Activated T-cell treated with anti-CD3 and anti-CD28 coated beads, Interleukin-2, amount 50 U/mL, for 4 hours (primary cell): ENCODE data around the gene PDGFRA. TPM values are rescaled to one million over a fixed set of nuclear protein-coding genes. Genes with fewer than 3 reads are reported as not detected.

Experiments used
- ATAC-seq, 2 donors: fragments of 200-7000 bp; cut with Tn5 transposase; one replicate each; pipeline ENCODE4 v1.10.0; 2021
- DNase-seq: peaks from one replicate; pipeline ENCODE4 v3.0.0-alpha.2; 2020
- H3K27me3 Mint-ChIP-seq: one replicate; pipeline ENCODE4 v1.8.0; 2021; ENCODE audit warnings: low read depth, mixed read lengths
- H3K36me3 Mint-ChIP-seq: one replicate; pipeline ENCODE4 v1.8.0; 2022; ENCODE audit warnings: mixed read lengths; ENCODE audit not compliant: insufficient read depth
- H3K4me1 Mint-ChIP-seq: one replicate; pipeline ENCODE4 v1.8.0; 2021; ENCODE audit warnings: low read depth, mixed read lengths
- H3K4me3 Mint-ChIP-seq: one replicate; pipeline ENCODE4 v1.8.0; 2021; ENCODE audit warnings: mild to moderate bottlenecking, moderate library complexity, mixed read lengths
- H3K9me3 Mint-ChIP-seq: one replicate; pipeline ENCODE4 v1.8.0; 2021; ENCODE audit warnings: mixed read lengths
- total RNA-seq, 3 donors: library from RNA; stranded (reverse); gene quantifications; one replicate each; pipeline ENCODE4 v1.2.1, GENCODE V29; 2021

The PDGFRA gene
- total RNA-seq, 3 donors from 2014 or later: 0.05 to 0.22 (median 0.11) TPM

GRCh38 chr4:54256491-54257486, 27.7 kb downstream of the PDGFRA start:
- no peaks in the 10 kb centered on the region for H3K9me3 Mint-ChIP-seq
- no peak overlapping the region for H3K4me3 Mint-ChIP-seq
- no peaks in the 10 kb centered on the region for H3K4me1 Mint-ChIP-seq
- ATAC-seq (no peak), DNase-seq (no peak)
- no peaks in the 10 kb centered on the region for H3K27me3 Mint-ChIP-seq
- H3K36me3 Mint-ChIP-seq: no peaks in the 10 kb centered on the region

- ATAC-seq: no peak
- H3K4me1 Mint-ChIP-seq: no peaks in the 10 kb centered on the region
- H3K4me3 Mint-ChIP-seq: no peak overlapping the region
- no peaks in the 10 kb centered on the region for H3K36me3 Mint-ChIP-seq
- H3K27me3 Mint-ChIP-seq: no peaks in the 10 kb centered on the region
- no peak for DNase-seq
- H3K9me3 Mint-ChIP-seq: no peaks in the 10 kb centered on the region
These were observed 36.3 kb downstream of the PDGFRA start for GRCh38 chr4:54265366-54265765.

- ATAC-seq (no peak), DNase-seq (no peak)
- Mint-ChIP-seq H3K4me1 (no peaks in the 10 kb centered on the region), H3K9me3 (no peaks in the 10 kb centered on the region), H3K27me3 (peaks cover 7% of the 10 kb centered on the region), H3K4me3 (no peak overlapping the region), H3K36me3 (no peaks in the 10 kb centered on the region)
These were observed 39.1 kb downstream of the PDGFRA start for GRCh38 chr4:54268151-54268550.

- H3K36me3 Mint-ChIP-seq: no peaks in the 10 kb centered on the region
- ATAC-seq (no peak), DNase-seq (no peak)
- no peaks in the 10 kb centered on the region for H3K9me3 Mint-ChIP-seq
- H3K27me3 Mint-ChIP-seq: peaks cover 16% of the 10 kb centered on the region
- H3K4me1 Mint-ChIP-seq: no peaks in the 10 kb centered on the region
- no peak overlapping the region for H3K4me3 Mint-ChIP-seq
These were observed 42.4 kb downstream of the PDGFRA start for GRCh38 chr4:54271464-54271863.

GRCh38 chr4:54272051-54272450, 43.0 kb downstream of the PDGFRA start:
- ATAC-seq (no peak), DNase-seq (no peak)
- no peaks in the 10 kb centered on the region for H3K4me1 Mint-ChIP-seq
- no peaks in the 10 kb centered on the region for H3K9me3 Mint-ChIP-seq
- H3K27me3 Mint-ChIP-seq: peaks cover 16% of the 10 kb centered on the region
- H3K36me3 Mint-ChIP-seq: no peaks in the 10 kb centered on the region
- H3K4me3 Mint-ChIP-seq: no peak overlapping the region

- Mint-ChIP-seq H3K36me3 (no peaks in the 10 kb centered on the region), H3K4me3 (no peak overlapping the region), H3K9me3 (no peaks in the 10 kb centered on the region), H3K4me1 (no peaks in the 10 kb centered on the region), H3K27me3 (peaks cover 16% of the 10 kb centered on the region)
- no peak for DNase-seq
- no peak for ATAC-seq
These were observed 45.2 kb downstream of the PDGFRA start for GRCh38 chr4:54274264-54274663.

GRCh38 chr4:54274795-54275665, 45.9 kb downstream of the PDGFRA start:
- peaks cover 16% of the 10 kb centered on the region for H3K27me3 Mint-ChIP-seq
- H3K36me3 Mint-ChIP-seq: no peaks in the 10 kb centered on the region
- H3K9me3 Mint-ChIP-seq: no peaks in the 10 kb centered on the region
- H3K4me3 Mint-ChIP-seq: no peak overlapping the region
- ATAC-seq: no peak
- no peaks in the 10 kb centered on the region for H3K4me1 Mint-ChIP-seq
- DNase-seq: no peak

- Mint-ChIP-seq H3K36me3 (no peaks in the 10 kb centered on the region), H3K4me1 (no peaks in the 10 kb centered on the region), H3K9me3 (peaks cover 1% of the 10 kb centered on the region), H3K4me3 (no peak overlapping the region), H3K27me3 (peaks cover 16% of the 10 kb centered on the region)
- no peak for DNase-seq
- no peak for ATAC-seq
These were observed 47.7 kb downstream of the PDGFRA start for GRCh38 chr4:54276641-54277430.

- Mint-ChIP-seq H3K36me3 (no peaks in the 10 kb centered on the region), H3K9me3 (peaks cover 6% of the 10 kb centered on the region), H3K4me3 (no peak overlapping the region), H3K27me3 (peaks cover 12% of the 10 kb centered on the region), H3K4me1 (no peaks in the 10 kb centered on the region)
- DNase-seq (no peak), ATAC-seq (no peak)
These were observed 48.6 kb downstream of the PDGFRA start for GRCh38 chr4:54277691-54278090.

- Mint-ChIP-seq H3K4me1 (no peaks in the 10 kb centered on the region), H3K9me3 (peaks cover 6% of the 10 kb centered on the region), H3K4me3 (no peak overlapping the region), H3K27me3 (peaks cover 8% of the 10 kb centered on the region), H3K36me3 (no peaks in the 10 kb centered on the region)
- ATAC-seq (no peak), DNase-seq (no peak)
These were observed 49.1 kb downstream of the PDGFRA start for GRCh38 chr4:54278216-54278615.

GRCh38 chr4:54281054-54281766, 52.1 kb downstream of the PDGFRA start:
- Mint-ChIP-seq H3K4me1 (no peaks in the 10 kb centered on the region), H3K9me3 (peaks cover 12% of the 10 kb centered on the region), H3K4me3 (no peak overlapping the region), H3K36me3 (no peaks in the 10 kb centered on the region), H3K27me3 (no peaks in the 10 kb centered on the region)
- DNase-seq (no peak), ATAC-seq (no peak)

GRCh38 chr4:54282837-54283236, 53.7 kb downstream of the PDGFRA start:
- no peaks in the 10 kb centered on the region for H3K27me3 Mint-ChIP-seq
- H3K4me1 Mint-ChIP-seq: no peaks in the 10 kb centered on the region
- no peak overlapping the region for H3K4me3 Mint-ChIP-seq
- H3K36me3 Mint-ChIP-seq: no peaks in the 10 kb centered on the region
- ATAC-seq (no peak), DNase-seq (no peak)
- peaks cover 12% of the 10 kb centered on the region for H3K9me3 Mint-ChIP-seq

- no peak for DNase-seq
- Mint-ChIP-seq H3K9me3 (peaks cover 1% of the 10 kb centered on the region), H3K4me1 (no peaks in the 10 kb centered on the region), H3K4me3 (no peak overlapping the region), H3K27me3 (peaks cover 7% of the 10 kb centered on the region), H3K36me3 (no peaks in the 10 kb centered on the region)
- no peak for ATAC-seq
These were observed 60.2 kb downstream of the PDGFRA start for GRCh38 chr4:54289316-54289715.
